Lower lobe of right lung (tissue), 2 donors: ENCODE results near the gene AP2A2. TPM values are rescaled to one million over a fixed set of nuclear protein-coding genes. Genes with fewer than 3 reads are reported as not detected.

Experiments used
- ATAC-seq, 2 donors: fragments of 200-7000 bp; cut with Tn5 transposase; one replicate each; pipeline ENCODE4 v1.9.1; 2020 to 2022; ENCODE audit warnings: mild to moderate bottlenecking in 2 of 2, moderate library complexity in 2 of 2
- DNase-seq: peaks from one replicate; pipeline ENCODE4 v3.0.0-alpha.2; 2020
- H3K27ac ChIP-seq: fragments of 200-600 bp; one replicate; pipeline ENCODE4 v1.8.0; 2022
- H3K27me3 ChIP-seq: fragments of 200-600 bp; one replicate; pipeline ENCODE4 v1.8.0; 2022; ENCODE audit warnings: low read depth
- H3K36me3 ChIP-seq: fragments of 200-600 bp; one replicate; pipeline ENCODE4 v1.8.0; 2022; ENCODE audit warnings: mild to moderate bottlenecking
- H3K4me1 ChIP-seq: fragments of 200-600 bp; one replicate; pipeline ENCODE4 v1.8.0; 2022
- H3K4me3 ChIP-seq: fragments of 200-600 bp; one replicate; pipeline ENCODE4 v1.8.0; 2022; ENCODE audit warnings: mild to moderate bottlenecking
- H3K9me3 ChIP-seq: fragments of 200-600 bp; one replicate; pipeline ENCODE4 v1.8.0; 2022
- intact Hi-C: fragments of 100-400 bp; cut with DNase I; formaldehyde crosslinking; loops from one replicate; pipeline ENCODE4 v1.11.0; 2022
- total RNA-seq: library from RNA; stranded (reverse); fragmentation: NEBNext Ultra II Directional; extraction: Animal tissue kit (Norgen Biotek cat#: 25700); gene quantifications from one replicate; pipeline ENCODE4 v1.2.1, GENCODE V29; 2021
- TF ChIP-seq, protein P1 (sequence below): fragments of 200-600 bp; IDR thresholded peaks from one replicate; pipeline ENCODE4 v1.8.0; 2022; ENCODE audit warnings: antibody characterized with exemption, mild to moderate bottlenecking
- donor health status: DM: no; HTN: yes; CAD: no; lungs with severe emphysema.

AP2A2 gene
- total RNA-seq, 1 donor from 2014 or later = 130 TPM

DNA sequence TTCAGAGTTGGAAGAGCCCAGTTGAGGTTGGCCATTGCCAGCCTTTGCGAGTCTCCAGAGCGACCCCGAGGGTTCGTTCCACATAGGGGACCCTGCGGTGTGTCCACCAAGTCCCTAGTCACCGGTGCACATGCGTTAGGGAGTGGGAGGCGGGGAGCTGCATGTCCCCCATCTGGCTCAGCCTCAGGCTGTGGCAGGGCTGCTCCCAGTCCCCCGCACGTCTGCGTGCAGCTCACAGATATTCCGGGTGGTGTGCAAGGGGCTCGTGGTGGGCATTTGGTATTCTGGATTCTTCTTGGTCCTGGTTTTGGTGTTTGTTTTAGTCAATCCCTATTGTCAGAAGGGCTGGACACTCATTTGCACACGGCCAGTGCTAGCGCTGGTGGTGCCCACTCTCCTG is 62.0 kb downstream of the AP2A2 start:
- Histone ChIP-seq H3K9me3 (no peaks in the 10 kb centered on the region), H3K36me3 (peaks cover 83% of the 10 kb centered on the region), H3K27me3 (no peaks in the 10 kb centered on the region), H3K4me1 (peaks cover 27% of the 10 kb centered on the region), H3K4me3 (no peak overlapping the region), H3K27ac (no peak overlapping the region)
- DNase-seq = no peak
- TF ChIP-seq, protein P1, sequence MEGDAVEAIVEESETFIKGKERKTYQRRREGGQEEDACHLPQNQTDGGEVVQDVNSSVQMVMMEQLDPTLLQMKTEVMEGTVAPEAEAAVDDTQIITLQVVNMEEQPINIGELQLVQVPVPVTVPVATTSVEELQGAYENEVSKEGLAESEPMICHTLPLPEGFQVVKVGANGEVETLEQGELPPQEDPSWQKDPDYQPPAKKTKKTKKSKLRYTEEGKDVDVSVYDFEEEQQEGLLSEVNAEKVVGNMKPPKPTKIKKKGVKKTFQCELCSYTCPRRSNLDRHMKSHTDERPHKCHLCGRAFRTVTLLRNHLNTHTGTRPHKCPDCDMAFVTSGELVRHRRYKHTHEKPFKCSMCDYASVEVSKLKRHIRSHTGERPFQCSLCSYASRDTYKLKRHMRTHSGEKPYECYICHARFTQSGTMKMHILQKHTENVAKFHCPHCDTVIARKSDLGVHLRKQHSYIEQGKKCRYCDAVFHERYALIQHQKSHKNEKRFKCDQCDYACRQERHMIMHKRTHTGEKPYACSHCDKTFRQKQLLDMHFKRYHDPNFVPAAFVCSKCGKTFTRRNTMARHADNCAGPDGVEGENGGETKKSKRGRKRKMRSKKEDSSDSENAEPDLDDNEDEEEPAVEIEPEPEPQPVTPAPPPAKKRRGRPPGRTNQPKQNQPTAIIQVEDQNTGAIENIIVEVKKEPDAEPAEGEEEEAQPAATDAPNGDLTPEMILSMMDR = no peak
- ATAC-seq = no peak
- intact Hi-C loops = no loop called here

DNA sequence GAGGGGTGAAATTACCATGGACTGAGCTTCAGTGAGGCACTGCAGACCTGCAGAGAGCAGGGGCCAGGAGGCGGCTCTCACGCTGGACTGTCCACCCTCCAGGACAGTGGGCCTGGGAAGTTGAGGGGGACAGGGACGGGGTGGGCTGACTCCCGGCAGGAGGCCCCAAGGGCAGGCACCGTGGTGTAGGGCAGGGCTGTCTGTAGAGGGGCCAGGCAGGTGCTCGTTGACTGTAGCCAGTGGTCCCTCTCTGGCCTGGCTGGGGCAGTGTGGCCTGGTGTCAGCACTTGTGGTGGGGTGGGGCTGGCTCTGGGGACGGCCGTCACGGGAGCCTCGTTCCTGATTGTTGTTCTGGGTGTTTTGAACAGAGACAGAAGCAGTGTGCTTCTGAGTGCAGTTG is 64.4 kb downstream of the AP2A2 start:
- TF ChIP-seq, protein P1 = no peak
- DNase-seq = no peak
- intact Hi-C loops = no loop called here
- Histone ChIP-seq H3K4me3 (no peak overlapping the region), H3K27me3 (no peaks in the 10 kb centered on the region), H3K4me1 (peaks cover 17% of the 10 kb centered on the region), H3K9me3 (no peaks in the 10 kb centered on the region), H3K27ac (no peak overlapping the region), H3K36me3 (peaks cover 87% of the 10 kb centered on the region)
- no peak for ATAC-seq

DNA sequence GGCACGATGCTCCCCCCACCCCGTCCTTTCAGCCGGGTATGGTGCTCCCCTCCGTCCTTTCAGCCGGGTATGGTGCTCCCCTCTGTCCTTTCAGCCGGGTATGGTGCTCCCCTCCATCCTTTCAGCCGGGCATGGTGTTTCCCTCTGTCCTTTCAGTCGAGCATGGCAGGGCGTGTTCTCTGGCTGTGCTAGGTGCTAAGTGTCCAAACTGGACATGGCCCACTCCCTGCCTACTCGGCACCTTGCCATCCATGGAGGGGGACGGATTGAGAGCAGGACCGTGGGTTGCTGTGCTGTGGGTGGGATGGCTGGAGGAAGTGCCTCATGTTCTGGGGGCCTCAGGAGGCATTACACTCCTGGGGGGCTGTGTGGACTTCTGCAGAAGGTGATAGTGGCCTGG is 65.4 kb downstream of the AP2A2 start:
- H3K36me3 ChIP-seq = peaks cover 85% of the 10 kb centered on the region
- TF ChIP-seq, protein P1 = no peak
- DNase-seq = no peak
- intact Hi-C loops = no loop called here
- no peaks in the 10 kb centered on the region for H3K27me3 ChIP-seq
- H3K4me1 ChIP-seq = peaks cover 11% of the 10 kb centered on the region
- H3K27ac ChIP-seq = no peak overlapping the region
- ATAC-seq = no peak
- no peaks in the 10 kb centered on the region for H3K9me3 ChIP-seq
- H3K4me3 ChIP-seq = no peak overlapping the region

DNA sequence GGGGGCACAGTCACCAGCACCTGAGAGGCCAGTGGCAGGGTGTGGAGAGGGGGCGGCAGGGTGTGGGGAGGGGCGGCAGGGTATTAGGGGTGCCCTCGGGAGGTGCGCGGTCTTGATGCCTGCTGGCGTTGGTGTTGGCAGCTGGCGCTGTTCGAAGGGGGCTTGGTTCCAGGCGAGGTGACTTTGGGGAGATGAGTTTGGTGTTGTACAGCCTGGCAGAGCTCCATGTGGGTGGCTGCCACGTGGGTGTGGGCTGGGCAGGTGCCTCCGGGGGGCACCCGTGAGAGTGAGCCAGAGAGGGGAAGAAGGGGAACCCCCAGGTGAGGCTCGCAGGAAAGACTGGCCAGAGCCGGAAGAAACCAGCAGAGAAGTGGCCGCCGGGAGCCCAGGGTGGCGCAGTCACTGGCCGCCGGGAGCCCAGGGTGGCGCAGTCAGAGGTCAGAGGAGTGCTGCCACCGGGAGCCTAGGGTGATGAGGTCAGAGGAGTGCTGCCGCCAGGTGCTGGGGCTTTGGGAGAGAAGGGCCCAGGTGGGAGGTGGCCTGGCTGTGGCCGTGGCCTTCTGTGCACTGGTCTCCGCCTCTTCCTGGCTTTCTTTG is 66.1 kb downstream of the AP2A2 start:
- TF ChIP-seq, protein P1 = no peak
- intact Hi-C loops = no loop called here
- DNase-seq (no peak), ATAC-seq (no peak)
- peaks cover 3% of the 10 kb centered on the region for H3K4me1 ChIP-seq
- H3K27ac ChIP-seq = no peak overlapping the region
- no peak overlapping the region for H3K4me3 ChIP-seq
- no peaks in the 10 kb centered on the region for H3K9me3 ChIP-seq
- H3K36me3 ChIP-seq = peaks cover 85% of the 10 kb centered on the region
- no peaks in the 10 kb centered on the region for H3K27me3 ChIP-seq

DNA sequence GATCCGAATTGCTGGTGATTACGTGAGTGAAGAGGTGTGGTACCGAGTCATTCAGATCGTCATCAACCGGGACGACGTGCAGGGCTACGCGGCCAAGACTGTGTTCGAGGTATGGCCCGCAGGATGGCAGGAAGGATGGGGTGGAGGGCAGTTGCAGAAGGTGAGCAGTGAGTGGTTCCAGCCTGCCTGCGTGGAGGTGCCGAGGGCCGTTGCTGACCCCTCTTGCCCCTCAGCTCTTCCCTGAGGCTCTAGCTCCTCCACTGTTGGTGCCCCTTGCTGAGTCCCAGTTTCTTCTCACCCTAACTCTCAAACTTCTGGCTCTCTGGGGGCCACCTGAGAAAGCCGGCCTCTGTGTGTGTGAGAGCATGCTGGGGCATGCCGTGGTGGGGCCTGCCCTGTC is 66.9 kb downstream of the AP2A2 start:
- H3K27ac ChIP-seq = no peak overlapping the region
- TF ChIP-seq, protein P1 = no peak
- ATAC-seq (no peak), DNase-seq (no peak)
- intact Hi-C loops = no loop called here
- no peak overlapping the region for H3K4me3 ChIP-seq
- H3K27me3 ChIP-seq = no peaks in the 10 kb centered on the region
- no peaks in the 10 kb centered on the region for H3K4me1 ChIP-seq
- H3K9me3 ChIP-seq = no peaks in the 10 kb centered on the region
- peaks cover 85% of the 10 kb centered on the region for H3K36me3 ChIP-seq
